ENCODE results near the gene BAK1. TPM values are rescaled to one million over a fixed set of nuclear protein-coding genes. Genes with fewer than 3 reads are reported as not detected.

Gene BAK1
- polyA plus RNA-seq, 1 donor from 2014 or later: 15.4 TPM

DNA sequence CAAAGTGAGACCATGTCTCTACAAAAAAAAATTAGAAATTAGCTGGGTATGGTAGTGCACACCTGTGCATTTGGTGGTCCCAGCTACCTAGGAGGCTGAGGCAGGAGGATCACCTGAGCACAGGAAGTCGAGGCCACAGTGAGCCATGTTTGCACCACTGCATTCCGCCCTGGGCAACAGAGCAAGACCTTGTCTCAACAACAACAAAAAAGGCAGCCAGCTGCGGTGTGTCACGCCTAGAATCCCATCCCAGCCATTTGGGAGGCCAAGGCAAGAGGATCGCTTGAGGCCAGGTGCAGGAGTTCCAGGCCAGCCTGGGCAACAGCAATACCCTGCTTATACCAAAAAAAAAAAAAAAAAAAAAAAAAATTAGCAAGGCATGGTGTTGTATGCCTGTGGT, 1.1 kb upstream of the BAK1 start:
- H3K79me2 ChIP-seq (replicated peaks; ENCODE audit: insufficient read depth, low read length): peaks cover 15% of the 10 kb centered on the region
- H2AFZ ChIP-seq (ENCODE audit: low read depth, low read length): no peak overlapping the region
- H3K4me2 ChIP-seq (ENCODE audit: low read length): no peak overlapping the region
- H3K27ac ChIP-seq (ENCODE audit: low read length): no peak overlapping the region
- H3K9me3 ChIP-seq (ENCODE audit: low read length): no peaks in the 10 kb centered on the region
- no peaks in the 10 kb centered on the region for H4K20me1 ChIP-seq (ENCODE audit: insufficient read depth)
- TF ChIP-seq SMC3 (conservative IDR thresholded peaks at IDR 0.05; ENCODE audit: poor library complexity): no peak
- TF ChIP-seq EZH2 (IDR thresholded peaks at IDR 0.05; ENCODE audit: borderline replicate concordance, insufficient read depth, low read length, poor library complexity, severe bottlenecking): no peak
- TF ChIP-seq EP300 (conservative IDR thresholded peaks at IDR 0.05; ENCODE audit: poor library complexity, severe bottlenecking): no peak
- no peak for TF ChIP-seq MXI1 (conservative IDR thresholded peaks at IDR 0.05; ENCODE audit: poor library complexity, severe bottlenecking)
- TF ChIP-seq, protein P1, sequence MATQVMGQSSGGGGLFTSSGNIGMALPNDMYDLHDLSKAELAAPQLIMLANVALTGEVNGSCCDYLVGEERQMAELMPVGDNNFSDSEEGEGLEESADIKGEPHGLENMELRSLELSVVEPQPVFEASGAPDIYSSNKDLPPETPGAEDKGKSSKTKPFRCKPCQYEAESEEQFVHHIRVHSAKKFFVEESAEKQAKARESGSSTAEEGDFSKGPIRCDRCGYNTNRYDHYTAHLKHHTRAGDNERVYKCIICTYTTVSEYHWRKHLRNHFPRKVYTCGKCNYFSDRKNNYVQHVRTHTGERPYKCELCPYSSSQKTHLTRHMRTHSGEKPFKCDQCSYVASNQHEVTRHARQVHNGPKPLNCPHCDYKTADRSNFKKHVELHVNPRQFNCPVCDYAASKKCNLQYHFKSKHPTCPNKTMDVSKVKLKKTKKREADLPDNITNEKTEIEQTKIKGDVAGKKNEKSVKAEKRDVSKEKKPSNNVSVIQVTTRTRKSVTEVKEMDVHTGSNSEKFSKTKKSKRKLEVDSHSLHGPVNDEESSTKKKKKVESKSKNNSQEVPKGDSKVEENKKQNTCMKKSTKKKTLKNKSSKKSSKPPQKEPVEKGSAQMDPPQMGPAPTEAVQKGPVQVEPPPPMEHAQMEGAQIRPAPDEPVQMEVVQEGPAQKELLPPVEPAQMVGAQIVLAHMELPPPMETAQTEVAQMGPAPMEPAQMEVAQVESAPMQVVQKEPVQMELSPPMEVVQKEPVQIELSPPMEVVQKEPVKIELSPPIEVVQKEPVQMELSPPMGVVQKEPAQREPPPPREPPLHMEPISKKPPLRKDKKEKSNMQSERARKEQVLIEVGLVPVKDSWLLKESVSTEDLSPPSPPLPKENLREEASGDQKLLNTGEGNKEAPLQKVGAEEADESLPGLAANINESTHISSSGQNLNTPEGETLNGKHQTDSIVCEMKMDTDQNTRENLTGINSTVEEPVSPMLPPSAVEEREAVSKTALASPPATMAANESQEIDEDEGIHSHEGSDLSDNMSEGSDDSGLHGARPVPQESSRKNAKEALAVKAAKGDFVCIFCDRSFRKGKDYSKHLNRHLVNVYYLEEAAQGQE (IDR thresholded peaks at IDR 0.05; ENCODE audit: borderline replicate concordance): no peak
- no peak for TF ChIP-seq TAF1 (IDR thresholded peaks at IDR 0.05; ENCODE audit: low read depth)
- TF ChIP-seq POLR2AphosphoS5 (IDR thresholded peaks at IDR 0.05): no peak
- TF ChIP-seq, protein P2, sequence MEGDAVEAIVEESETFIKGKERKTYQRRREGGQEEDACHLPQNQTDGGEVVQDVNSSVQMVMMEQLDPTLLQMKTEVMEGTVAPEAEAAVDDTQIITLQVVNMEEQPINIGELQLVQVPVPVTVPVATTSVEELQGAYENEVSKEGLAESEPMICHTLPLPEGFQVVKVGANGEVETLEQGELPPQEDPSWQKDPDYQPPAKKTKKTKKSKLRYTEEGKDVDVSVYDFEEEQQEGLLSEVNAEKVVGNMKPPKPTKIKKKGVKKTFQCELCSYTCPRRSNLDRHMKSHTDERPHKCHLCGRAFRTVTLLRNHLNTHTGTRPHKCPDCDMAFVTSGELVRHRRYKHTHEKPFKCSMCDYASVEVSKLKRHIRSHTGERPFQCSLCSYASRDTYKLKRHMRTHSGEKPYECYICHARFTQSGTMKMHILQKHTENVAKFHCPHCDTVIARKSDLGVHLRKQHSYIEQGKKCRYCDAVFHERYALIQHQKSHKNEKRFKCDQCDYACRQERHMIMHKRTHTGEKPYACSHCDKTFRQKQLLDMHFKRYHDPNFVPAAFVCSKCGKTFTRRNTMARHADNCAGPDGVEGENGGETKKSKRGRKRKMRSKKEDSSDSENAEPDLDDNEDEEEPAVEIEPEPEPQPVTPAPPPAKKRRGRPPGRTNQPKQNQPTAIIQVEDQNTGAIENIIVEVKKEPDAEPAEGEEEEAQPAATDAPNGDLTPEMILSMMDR (IDR thresholded peaks at IDR 0.05; ENCODE audit: poor library complexity, severe bottlenecking): no peak
- no peak for TF ChIP-seq RAD21 (conservative IDR thresholded peaks at IDR 0.05)
- no peaks in the 10 kb centered on the region for H3K36me3 ChIP-seq (ENCODE audit: insufficient read depth, low read length)
- H3K27me3 ChIP-seq (ENCODE audit: insufficient read depth, low read depth, low read length): no peaks in the 10 kb centered on the region
- no peaks in the 10 kb centered on the region for H3F3A ChIP-seq (ENCODE audit: insufficient read depth, low read length, poor library complexity, severe bottlenecking)
- H3K9ac ChIP-seq (ENCODE audit: low read length): no peak overlapping the region
- H3K4me3 ChIP-seq (ENCODE audit: low read length): no peak overlapping the region
- H3K9me2 ChIP-seq (ENCODE audit: insufficient read depth, low read length): no peaks in the 10 kb centered on the region

DNA sequence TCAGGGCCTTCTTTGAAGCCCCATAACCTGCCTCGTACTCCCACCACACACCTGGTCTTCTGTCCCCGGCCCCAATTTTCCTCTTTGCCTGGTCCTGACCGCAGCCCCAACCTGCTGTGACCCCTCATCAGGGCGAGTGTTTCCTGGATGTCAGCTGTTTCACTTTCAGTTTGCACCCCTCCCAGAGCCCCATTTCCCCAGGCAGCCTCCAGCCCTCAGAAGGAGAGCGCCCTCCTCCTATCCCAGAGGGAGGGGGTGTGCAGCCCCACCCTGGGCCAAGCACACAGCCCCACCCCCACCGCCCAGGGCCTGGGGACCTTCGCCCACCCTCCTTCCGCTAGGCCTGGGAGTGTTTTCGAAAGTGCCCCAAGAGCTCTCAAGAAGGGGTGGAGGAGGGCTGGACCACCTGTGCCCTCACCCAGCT, 1.5 kb downstream of the BAK1 start:
- no peaks in the 10 kb centered on the region for H3K9me3 ChIP-seq (ENCODE audit: low read length)
- H3K4me3 ChIP-seq (ENCODE audit: low read length): peak overlapping the region; percentile 98
- no peak overlapping the region for H3K27ac ChIP-seq (ENCODE audit: low read length)
- H3K4me2 ChIP-seq (ENCODE audit: low read length): no peak overlapping the region
- H3K36me3 ChIP-seq (ENCODE audit: insufficient read depth, low read length): no peaks in the 10 kb centered on the region
- no peak overlapping the region for H3K9ac ChIP-seq (ENCODE audit: low read length)
- no peak overlapping the region for H2AFZ ChIP-seq (ENCODE audit: low read depth, low read length)
- no peaks in the 10 kb centered on the region for H3K27me3 ChIP-seq (ENCODE audit: insufficient read depth, low read depth, low read length)
- H3K79me2 ChIP-seq (replicated peaks; ENCODE audit: insufficient read depth, low read length): peaks cover 15% of the 10 kb centered on the region
- H3F3A ChIP-seq (ENCODE audit: insufficient read depth, low read length, poor library complexity, severe bottlenecking): no peaks in the 10 kb centered on the region
- no peaks in the 10 kb centered on the region for H4K20me1 ChIP-seq (ENCODE audit: insufficient read depth)
- TF ChIP-seq, protein P2 (IDR thresholded peaks at IDR 0.05; ENCODE audit: poor library complexity, severe bottlenecking): no peak
- TF ChIP-seq SMC3 (conservative IDR thresholded peaks at IDR 0.05; ENCODE audit: poor library complexity) (no peak), POLR2AphosphoS5 (IDR thresholded peaks at IDR 0.05) (no peak), RAD21 (conservative IDR thresholded peaks at IDR 0.05) (no peak), MXI1 (conservative IDR thresholded peaks at IDR 0.05; ENCODE audit: poor library complexity, severe bottlenecking) (no peak), EZH2 (IDR thresholded peaks at IDR 0.05; ENCODE audit: borderline replicate concordance, insufficient read depth, low read length, poor library complexity, severe bottlenecking) (no peak), TAF1 (IDR thresholded peaks at IDR 0.05; ENCODE audit: low read depth) (no peak), EP300 (conservative IDR thresholded peaks at IDR 0.05; ENCODE audit: poor library complexity, severe bottlenecking) (no peak)
- TF ChIP-seq, protein P1 (IDR thresholded peaks at IDR 0.05; ENCODE audit: borderline replicate concordance): no peak
- H3K9me2 ChIP-seq (ENCODE audit: insufficient read depth, low read length): no peaks in the 10 kb centered on the region

All from neural cell (in vitro differentiated cells).